T follicular helper cell (primary cell): ENCODE results near the gene RAD51B.

Source experiments
- DNase-seq: peaks from one replicate; pipeline ENCODE4 v3.0.0-alpha.2; 2020; ENCODE audit warnings: low read depth

Gene RAD51B

DNA sequence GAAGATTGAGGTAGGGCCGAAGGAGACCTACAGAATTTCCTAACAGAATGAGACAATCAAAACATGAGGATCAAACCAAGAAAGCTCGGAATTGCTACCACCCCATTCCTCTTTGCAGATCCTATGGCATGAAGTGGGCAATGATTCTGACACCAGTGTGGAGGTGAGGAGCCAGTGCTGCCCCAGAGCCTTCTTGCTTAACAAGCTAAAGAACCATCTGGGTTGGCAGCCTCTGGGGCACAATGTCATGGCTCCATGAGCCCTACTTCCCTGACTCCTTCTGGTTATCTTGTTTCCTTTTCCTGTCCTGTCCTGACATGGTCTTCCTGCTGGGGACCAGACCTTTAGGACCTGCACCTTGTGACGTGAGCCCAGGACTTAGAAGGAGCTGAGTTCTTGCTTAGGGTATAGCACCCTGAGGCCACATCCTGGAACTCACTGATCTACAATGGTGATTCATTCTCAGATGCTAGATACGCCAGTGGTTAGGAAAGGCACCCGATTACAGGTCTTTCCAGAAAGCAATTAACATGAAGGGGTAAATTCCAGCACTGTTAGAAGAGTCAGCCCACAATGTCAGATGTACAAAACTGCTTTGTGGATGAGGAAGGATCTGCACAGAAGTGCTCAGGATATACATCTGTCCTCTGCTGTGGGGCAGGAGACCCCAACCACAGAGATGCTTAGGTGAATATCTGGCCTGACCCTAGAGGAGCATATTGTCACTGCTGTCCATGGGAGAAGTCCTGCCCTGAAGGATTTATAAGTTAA, 649.0 kb downstream of the RAD51B start:
- no peak for DNase-seq

DNA sequence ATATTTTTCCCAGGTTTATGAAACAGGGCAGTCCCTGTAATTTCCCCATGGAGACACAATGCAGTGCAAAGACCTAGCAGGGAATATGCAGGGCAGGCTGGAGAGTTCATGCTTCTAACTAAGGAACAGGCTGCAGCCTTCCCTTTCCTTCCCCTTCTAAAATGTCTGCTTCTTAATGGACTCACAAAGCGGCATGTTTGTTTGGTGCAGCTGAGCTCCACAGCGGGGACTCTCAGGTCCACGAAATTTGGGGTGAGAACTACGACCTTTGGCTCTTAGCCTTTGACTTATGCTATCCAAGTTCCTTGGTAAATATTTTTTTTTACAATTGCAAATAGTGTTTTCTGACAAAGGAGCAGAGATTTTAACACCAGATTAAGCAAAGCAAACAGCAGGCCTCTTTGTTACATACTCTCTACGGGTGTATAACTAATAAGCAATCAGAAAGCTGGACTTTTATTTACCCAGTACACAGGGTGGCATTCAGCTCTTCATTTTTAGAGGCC, 649.7 kb downstream of the RAD51B start:
- DNase-seq, result no peak

DNA sequence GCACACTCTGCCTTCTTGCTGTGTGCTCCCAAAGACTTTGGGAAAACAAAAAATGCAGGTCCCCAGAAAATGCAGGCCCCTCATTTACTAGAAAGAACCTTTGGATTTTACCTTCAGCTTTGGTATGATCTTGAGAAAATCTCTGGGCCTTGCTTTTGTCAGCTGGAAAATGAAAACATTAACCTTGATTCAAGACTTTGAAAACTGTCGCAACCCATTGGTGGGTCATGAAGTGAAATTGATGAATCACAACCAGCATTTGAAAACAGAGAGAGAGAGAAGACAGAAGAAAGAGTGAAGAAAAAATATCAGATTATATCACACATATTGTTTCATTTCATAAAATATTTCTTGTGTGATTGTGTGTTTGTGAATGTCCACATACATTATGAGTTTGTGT, 650.8 kb downstream of the RAD51B start:
- no peak for DNase-seq

DNA sequence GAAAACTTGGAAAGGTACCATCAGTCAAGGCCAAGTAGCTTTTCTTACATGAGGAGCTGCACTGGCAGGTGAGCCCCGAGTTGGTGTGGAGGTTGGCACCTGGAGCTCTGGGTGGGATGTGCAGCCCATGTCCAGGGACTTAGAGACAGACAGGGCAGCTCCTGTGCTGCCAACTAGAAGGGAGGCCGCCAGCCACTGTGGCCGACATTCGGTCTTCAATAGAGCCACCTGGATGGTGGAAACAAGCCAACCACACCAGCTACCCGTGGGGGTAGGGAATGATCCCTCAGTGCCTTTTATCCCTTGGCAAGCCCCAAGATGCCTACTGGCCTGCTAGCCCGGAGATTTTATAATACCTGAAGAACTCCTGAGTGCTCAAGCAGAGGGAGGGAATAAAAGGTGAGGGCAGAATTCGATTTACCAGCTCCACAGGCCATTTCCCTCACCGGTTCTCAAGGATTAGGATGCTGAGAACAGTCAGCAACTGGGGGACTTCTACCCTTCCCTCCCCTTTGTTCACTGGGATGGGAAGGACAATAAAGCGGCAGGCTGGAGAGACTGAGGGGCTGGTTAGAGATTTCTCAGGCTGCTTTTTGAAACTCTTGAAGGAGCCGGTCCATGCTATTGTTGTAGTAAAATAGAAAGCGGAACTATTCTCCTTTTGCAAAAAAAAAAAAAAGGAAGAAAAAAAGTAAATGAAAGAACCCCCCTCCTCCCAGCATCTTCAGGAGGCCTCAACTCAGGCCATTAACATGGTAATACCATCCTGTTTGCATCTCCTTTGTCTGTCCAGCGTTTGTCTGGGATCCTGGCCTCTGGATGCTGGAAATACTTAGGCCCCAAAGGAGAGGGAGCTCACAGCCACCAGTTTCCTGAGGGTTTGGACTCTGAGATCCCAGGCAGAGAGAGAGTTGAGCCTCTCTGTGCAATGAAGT, 651.7 kb downstream of the RAD51B start:
- no peak for DNase-seq

DNA sequence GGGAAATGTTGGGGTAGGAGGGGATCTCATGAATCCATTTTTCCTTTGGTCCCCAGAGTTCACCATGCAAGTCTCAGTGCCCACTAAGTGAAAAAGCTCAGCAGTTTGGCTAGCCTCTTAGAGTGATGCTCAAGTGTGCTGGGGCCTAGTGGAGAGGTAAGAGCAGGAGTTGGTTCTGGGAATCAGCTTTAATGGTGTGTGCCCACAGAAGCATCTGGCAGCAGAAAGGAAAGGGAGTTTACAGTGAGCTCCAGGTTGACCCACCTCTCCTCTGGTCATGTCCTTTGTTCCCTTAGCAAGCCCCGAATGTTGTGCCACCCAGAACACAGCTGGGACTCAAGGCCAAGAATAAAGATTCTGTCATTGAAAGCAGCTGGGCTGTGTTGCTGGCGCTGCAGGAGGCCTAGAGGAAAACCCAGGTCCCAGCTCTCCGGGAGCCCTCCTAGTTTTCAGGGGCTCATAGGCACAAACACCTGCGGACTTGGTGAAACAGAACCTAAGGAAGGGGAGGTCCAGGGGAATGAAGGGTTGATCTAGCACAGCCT, 652.5 kb downstream of the RAD51B start:
- DNase-seq, result no peak

DNA sequence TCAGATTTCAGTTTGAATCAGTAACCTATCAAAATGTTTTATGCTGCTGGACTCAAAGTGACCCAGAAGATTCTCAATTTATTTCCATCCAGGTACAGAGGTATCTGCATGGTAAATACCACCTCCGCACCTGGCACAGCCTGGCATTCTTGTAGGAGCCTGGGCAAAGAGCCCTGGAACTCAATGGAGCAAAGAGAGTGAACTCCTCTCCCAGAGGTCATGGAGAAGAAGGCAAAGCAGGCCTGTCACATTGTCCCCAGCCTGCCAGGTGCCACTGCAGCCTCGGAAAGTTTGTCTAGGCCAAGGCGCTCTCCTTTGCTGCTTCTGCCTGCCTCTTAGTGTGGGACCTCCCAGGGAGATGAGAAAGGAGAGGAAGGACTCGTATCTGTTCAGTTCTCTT, 653.5 kb downstream of the RAD51B start:
- no peak for DNase-seq

DNA sequence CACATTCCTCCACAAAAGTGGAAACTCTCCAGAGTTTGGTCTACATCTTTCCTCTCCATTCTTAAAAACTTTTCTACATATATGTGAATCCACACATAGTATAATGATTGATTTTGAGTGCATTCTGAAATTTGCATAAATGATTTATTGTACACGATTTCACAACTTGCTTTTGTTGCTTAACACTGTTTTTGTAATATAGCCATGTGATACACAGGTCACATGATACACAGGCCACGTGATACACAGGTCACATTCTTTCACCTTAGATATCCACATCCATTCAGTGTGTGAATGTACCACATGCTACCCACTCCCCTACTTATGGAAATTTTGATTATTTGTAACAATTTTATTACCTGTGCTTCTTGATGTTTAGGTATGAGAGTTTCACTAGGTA, 654.2 kb downstream of the RAD51B start:
- DNase-seq, result no peak

DNA sequence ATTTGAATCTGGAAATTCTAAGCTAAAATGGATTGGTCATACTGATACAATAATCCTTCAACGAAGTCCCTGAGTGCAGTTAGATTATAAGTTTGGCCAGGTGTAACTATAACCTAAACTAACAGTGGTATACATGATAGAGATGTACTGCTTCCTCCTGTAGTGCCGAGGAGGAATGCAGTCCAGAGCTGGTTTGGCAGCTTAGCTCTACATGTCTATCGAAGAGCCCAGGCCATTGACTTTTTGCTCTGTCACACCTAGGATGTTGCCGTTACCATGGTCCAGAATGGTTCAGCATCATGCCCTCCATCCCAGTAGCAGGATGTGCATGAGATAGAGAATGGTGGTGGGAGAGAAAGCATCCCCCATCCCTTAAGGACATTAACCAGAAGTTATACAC, 655.2 kb downstream of the RAD51B start:
- DNase-seq, result no peak

DNA sequence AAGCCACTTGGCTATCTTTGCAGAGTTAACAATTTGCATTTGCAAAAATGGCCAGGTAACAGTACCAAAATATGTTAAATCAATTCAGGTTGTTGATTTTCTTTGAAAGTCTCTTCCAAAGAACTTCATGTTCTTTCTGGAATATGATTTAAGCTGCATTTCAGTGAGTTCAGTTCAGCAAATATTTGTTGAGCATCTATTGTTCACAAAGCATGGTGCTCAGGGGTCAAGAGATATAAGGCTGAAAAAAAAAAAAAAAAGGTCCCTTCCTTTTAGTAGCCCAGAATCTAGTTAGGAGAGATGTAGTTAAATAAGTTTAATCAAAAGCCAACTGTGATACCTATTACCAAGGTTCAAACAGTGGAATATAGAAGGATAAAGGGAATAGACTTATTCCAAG, 656.2 kb downstream of the RAD51B start:
- DNase-seq, result no peak

DNA sequence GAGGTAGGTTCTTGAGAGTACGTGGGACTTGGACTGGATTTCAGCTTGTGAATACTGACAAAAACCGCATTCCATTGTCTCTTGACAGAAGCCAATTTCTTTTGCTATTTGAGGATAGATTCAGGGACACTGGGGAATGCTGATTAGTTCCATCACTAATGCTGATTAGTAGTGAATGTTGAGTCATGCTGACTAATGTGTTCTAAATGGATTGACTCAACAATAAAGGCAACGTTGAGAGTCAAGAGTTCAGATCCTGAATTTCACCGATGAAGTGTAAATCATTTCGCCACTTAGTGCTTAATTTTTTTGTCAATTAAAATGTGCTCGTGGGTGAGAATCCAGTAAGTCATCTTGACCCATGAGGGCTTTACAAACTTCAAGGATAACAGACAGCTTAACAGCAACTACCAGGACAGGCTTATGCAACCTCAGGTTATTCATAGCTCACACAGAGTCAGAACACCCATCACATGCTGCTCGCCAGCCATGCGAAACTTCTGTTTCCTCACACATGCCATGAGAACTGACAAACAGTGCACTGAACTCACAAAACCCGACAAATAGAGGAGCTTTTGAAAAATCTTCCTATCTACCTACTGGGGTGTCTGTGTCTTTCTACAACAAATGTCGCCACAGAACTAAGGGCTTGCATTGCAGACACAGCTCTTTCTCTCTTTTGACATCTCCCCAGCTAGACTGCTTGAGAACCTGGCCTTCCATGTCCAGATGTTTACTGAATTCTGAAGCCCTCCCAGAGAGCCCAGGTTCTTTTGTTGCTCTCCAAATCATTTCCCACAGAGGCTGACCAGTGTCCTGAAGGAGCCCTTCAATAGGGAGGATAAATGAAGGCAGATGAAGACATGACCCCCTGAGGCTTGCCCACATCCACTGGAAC, 656.9 kb downstream of the RAD51B start:
- no peak for DNase-seq

DNA sequence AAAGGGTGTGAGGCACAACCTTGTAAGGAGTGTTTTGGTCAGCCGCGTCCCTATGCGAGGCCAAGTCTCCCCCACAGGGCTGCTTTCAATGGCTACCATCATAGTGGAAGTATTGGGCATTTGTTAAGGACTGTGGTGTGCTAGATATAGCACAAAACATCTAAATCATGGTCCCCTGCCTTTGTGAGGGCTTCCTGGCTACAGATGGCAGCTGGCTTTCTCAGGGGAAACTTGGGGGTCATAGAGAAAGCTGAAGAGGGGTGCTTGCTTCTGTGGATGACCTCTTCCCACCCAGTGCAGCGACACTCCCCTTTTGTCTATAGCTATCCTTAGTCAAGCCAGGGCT, 657.5 kb downstream of the RAD51B start:
- DNase-seq, result no peak

DNA sequence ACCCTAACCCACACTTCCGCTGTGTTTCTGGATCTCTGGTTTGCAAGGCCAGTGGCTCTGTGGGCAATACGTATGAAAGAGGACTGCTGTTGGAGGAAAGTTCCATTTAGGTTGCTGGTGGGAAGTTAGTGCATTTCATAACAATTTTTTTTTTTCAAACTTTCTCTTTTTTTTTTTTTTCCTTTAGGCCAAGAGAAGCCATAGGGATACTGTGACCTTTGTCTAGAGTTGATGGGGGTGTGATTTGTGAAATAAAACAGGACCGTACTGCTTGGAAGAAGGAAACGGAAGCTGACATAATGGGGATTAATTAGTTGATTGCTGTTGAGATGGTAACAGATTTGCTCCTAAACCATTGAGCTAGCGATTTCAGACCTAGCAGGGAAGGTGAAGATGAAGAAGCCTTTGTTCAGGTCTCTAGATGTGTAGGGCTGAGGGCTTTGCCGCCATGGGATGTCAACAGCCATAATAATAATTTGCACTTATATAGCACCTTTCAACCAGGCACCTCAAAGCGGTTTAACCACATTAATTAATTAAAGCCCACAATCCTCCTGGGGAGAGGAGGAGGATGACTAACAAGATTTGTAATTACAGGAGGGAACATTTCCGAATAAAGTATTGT, 658.0 kb downstream of the RAD51B start:
- no peak for DNase-seq

DNA sequence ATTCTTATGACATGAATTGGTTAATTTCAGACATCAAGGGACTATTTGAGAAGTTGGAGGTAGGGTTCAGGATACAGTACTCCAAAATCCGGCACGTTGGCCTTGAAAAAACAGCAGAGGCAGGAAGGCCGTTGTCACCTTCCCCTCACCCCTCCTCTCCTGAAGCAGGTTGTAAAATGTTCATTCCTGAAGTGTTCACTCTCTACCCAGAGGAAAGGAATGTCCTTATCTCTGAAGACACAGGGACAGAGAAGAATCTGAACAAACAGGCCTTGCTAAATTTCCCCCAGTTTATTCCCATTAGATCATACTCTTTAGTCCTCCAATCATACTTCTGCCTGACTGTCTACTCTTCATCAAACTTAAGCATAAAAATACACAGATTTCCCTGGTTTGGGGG, 659.7 kb downstream of the RAD51B start:
- DNase-seq, result no peak

DNA sequence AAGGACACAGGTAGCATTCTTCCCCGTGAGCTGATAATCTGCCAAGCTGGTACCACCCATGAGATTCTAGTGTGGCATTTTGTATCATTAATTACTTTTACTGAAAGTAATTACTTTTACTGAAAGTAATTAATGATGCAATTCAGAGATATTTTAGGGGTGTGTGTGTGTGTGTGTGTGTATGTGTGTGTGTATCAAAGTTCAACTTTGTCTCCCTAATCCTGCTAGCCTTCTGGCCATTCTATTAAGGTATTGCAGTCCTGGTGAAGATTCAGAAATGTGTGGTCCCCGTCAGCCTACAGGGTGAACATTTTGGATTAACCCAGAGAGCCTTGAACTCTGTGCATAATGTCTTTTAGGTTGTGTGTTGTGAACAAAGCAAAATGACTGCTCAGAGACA, 662.4 kb downstream of the RAD51B start:
- DNase-seq, result no peak

DNA sequence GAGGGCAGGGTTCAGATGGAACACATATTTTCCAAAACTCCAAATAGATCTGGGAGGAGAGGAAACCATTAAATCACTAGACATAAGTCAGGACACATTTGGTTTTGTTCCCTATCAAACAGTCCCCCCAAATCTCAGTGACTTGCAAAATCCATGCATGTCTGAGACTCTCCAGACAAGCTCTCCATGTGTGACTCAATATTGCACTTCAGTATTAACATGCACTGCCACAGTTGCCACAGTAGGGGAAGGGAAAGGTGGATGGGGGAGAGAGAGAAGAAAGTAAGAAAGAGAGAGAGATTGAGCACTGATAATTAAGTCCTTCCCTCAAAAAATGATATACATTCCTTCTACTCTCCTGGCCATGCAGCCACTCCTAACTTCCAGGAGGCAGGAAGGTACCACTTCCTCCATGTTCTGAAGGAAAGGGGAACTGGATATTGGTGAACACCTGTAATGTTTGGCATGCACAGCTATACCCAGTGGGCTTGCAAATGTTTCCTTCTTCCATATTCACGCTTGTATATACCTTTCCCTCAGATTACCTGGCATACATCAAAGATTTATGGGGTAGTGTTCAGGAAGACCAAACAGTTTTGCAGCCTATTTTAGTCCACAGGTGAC, 663.3 kb downstream of the RAD51B start:
- no peak for DNase-seq

DNA sequence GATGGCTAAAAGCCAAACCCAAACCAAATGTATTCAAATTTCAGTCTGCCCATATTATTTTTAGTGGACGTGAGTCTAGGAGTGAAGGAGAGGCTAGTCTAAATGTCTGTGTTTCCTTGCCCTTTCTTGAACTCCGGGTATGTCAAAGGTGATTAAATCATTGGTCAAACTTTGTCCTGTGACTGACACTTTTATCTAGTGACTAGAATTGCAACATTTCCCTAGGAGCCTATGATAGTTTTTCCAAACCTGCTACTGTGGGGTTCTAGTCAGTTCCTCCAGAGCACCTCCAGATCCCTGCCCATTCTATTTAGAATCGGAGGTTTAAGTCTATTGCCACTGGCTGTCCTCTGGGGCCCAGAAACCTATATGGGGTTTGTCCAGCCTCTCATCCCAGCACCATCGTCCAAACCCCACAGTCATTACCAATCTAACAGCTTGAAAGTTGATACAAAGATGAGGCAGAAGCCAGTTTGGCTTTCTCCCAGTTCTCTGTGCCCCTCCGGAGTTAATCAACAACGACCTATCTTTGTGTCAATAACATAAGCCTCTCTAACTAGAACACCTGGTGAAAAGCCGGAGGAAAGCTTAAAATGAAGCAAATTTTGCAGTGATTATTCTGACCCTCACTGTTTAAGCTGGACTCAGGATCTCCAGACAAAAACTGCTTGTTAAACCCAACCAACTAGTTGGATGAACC, 666.6 kb downstream of the RAD51B start:
- DNase-seq, result no peak

DNA sequence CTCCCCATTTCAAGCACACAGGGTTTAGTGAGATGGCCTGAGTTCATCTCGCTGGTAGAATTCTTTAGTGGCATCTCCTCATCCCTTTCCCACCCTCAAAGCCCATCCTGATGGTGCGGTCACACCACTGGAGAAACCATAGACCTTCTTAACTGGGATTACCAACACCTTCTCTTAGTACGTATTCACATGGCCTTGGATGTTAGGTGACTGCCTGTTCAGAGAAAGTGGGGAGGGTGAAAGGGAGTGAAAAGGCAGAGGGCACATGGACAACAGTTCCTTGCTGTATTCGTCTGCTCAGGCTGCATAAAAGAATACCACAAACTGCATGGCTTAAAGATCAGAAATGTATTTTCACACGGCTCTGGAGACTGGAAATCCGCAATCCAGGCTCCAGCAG, 667.2 kb downstream of the RAD51B start:
- no peak for DNase-seq

DNA sequence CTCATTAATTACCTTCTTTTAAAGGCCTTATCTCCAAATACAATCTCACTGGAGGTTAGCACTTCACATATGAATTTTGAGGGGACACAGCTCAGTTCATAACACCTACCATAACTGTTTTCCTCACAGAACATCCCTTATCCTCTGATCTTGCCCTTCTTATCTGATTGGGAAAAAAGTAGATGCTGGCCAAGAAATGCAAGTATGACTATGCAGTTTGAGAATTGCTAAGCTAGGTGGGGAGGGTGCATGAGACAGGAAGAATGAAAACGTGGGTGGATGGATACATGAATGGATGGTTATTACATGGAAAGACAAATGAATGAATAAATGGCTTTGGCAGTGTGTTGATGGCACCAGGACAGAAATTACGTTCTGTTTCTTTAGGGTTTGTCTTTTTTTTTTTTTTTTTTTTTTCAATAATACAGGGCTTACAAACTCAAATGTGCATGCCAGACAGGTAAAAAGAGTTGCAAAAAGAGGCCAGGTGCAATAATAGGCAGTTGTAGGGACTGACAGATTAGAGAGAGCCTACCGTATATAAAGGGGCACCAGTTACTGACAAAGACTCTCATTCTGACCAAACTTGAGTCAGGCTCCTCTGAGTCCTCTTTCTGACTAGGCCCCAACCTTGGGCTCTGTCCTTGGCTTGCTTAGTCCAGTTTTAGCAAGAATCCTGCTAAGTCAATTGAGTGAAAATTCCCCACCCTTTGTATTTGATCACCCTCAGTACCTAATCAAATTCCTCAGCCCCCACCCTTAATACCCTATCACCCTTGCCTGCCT, 668.4 kb downstream of the RAD51B start:
- no peak for DNase-seq

DNA sequence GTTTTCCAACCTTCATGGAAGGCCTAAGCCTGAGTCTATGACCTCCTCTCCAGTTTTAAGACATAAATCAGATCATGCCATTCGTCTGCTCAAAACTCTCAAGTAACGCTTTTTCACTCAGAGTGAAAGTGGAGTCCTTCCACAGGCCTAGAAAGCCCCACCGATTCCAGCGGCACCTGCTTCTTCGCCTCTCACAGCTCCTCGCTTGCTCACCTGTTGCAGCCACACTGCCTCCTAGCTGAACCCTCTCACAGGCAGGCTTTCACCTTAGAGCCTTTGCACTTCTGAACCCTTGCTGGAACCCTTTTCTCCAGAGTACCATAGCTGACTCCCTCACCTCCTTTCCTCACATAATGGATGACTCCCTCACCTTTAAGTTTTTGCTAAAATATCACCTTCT, 672.2 kb downstream of the RAD51B start:
- DNase-seq, result no peak
